SU-DHL-6 (cell line): ENCODE measurements around the gene SBF1.

ENCODE experiments used
- H2AFZ ChIP-seq: fragments of 200-600 bp; sonication (generic); 2 replicates; pipeline ENCODE4 v1.6.1; 2014; ENCODE audit warnings: low read depth, mild to moderate bottlenecking, moderate library complexity, mixed read lengths, antibody characterized with exemption, low read length; ENCODE audit not compliant: severe bottlenecking
- H3F3A ChIP-seq: fragments of 200-600 bp; shearing (Covaris generic); 2 replicates; pipeline ENCODE4 v1.6.0; 2016; ENCODE audit warnings: antibody characterized with exemption, mild to moderate bottlenecking; ENCODE audit not compliant: insufficient read depth
- H3K27ac ChIP-seq: fragments of 200-600 bp; sonication (generic); 2 replicates; pipeline ENCODE4 v1.5.1; 2016; ENCODE audit warnings: low read depth, mild to moderate bottlenecking, low read length, moderate library complexity, mixed read lengths
- H3K27me3 ChIP-seq: fragments of 200-600 bp; sonication (generic), shearing (Covaris generic); 2 replicates; pipeline ENCODE4 v1.6.0; 2014; ENCODE audit warnings: mild to moderate bottlenecking, low read length
- H3K36me3 ChIP-seq: fragments of 200-600 bp; sonication (generic); 2 replicates; pipeline ENCODE4 v1.6.1; 2014; ENCODE audit warnings: mild to moderate bottlenecking, low read length, mixed read lengths
- H3K4me2 ChIP-seq: fragments of 300-600, 200-600 bp; shearing (Covaris generic), sonication (generic); 2 replicates; pipeline ENCODE4 v1.6.0; 2014; ENCODE audit warnings: low read length, low read depth, mild to moderate bottlenecking; ENCODE audit not compliant: poor library complexity, severe bottlenecking
- H3K4me3 ChIP-seq: fragments of 200-600 bp; sonication (generic); 2 replicates; pipeline ENCODE4 v1.5.1; 2014; ENCODE audit warnings: antibody characterized with exemption, low read length, mild to moderate bottlenecking, mixed read lengths; ENCODE audit not compliant: insufficient read depth, poor library complexity, severe bottlenecking
- H3K79me2 ChIP-seq: fragments of 200-600 bp; sonication (generic); 2 replicates; pipeline ENCODE4 v1.6.1; 2014; ENCODE audit warnings: mild to moderate bottlenecking, low read length, moderate library complexity; ENCODE audit not compliant: insufficient read depth
- H3K9ac ChIP-seq: fragments of 200-600 bp; sonication (generic); 2 replicates; pipeline ENCODE4 v1.7.0; 2014; ENCODE audit warnings: mild to moderate bottlenecking, low read length
- H3K9me2 ChIP-seq: fragments of 200-600 bp; sonication (generic); replicated peaks from 2 replicates; pipeline ENCODE4 v1.6.1; 2014; ENCODE audit warnings: low read length; ENCODE audit not compliant: insufficient read depth
- H3K9me3 ChIP-seq: fragments of 200-600 bp; sonication (generic); 2 replicates; pipeline ENCODE4 v1.6.1; 2014; ENCODE audit warnings: low read length, mixed read lengths; ENCODE audit not compliant: insufficient read depth
- H4K20me1 ChIP-seq: fragments of 200-600 bp; sonication (generic); 2 replicates; pipeline ENCODE4 v1.6.1; 2014; ENCODE audit warnings: low read depth, mild to moderate bottlenecking, antibody characterized with exemption, low read length, moderate library complexity, mixed read lengths
- EZH2phosphoT487 ChIP-seq: fragments of 200-600 bp; sonication (generic), shearing (Covaris generic); conservative IDR thresholded peaks from 2 replicates; pipeline ENCODE4 v1.6.1; 2018; ENCODE audit warnings: mild to moderate bottlenecking, antibody characterized with exemption, low read length, moderate library complexity, mixed read lengths
- TF ChIP-seq, protein P1 (sequence below): fragments of 200-600 bp; sonication (generic); IDR thresholded peaks from one replicate; pipeline ENCODE4 v1.5.1; 2017; ENCODE audit warnings: antibody characterized with exemption, mild to moderate bottlenecking, low read length, moderate library complexity; ENCODE audit not compliant: insufficient read depth, poor library complexity, severe bottlenecking

Gene SBF1

DNA sequence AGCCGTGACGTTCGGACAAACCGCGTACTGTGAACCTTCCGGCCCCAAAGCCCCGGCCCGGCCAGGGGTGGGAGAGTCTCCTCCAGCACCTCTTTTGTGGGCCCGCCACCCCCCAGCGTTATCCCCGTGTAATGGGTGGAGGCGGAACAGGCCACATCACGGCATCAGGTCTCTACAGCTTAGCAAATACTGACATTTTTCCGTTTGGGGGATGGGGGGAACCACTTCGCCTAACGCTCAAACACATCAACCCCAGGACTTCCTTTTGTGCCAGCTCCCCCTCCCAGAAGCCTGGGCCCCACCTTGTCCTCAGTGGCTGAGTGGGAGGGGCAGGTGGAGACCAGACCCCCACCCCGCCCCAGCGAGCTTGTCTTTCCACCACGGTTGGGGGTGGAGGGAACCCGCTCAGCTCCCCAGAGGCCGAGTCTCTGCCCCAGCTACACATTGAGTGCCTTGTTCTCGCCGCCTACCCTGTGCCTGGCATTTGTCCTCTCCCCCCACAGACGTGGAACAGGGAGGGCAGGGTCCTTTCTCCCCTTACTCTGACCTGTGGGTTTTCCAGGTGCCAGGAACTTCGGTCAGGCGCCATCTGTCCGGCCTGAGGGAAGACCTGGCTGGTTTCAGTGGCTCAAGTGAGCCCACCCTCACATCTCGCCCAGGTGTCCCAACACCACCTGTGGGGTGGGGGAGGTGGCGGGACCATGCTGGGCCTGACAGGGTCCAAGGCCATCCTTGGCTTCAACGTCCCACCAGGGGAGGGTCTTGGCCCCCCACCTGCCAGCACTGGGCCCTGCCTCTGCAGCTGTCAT lies 29.6 kb downstream of the SBF1 start:
- Histone ChIP-seq H3F3A (peaks cover 52% of the 10 kb centered on the region), H3K36me3 (no peaks in the 10 kb centered on the region), H3K27ac (peak overlapping the region; percentile 63)

DNA sequence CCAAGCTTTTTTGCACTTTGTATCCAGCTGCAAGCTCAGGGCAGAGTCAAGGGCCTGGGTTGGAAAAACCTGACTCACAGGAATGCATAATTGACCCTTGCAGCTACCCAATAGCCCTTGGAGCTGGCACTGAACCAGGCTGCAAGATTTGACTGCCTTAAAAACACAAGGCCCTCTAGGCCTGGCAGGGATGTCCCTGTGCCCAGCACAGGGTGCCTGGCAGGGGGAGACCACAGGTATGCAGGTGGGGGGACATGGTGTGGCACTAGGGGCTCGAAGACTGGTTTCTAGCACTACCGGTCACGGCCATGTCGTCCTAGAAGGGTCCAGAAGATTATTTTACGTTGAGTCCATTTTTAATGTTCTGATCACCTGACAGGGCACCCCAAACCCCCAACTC lies 30.2 kb downstream of the SBF1 start:
- no peak overlapping the region for H2AFZ ChIP-seq
- H3K4me3 ChIP-seq, result no peak overlapping the region
- no peak overlapping the region for H3K9ac ChIP-seq
- no peaks in the 10 kb centered on the region for H3K9me3 ChIP-seq
- H3K36me3 ChIP-seq, result no peaks in the 10 kb centered on the region
- H3K27me3 ChIP-seq, result no peaks in the 10 kb centered on the region
- no peaks in the 10 kb centered on the region for H3K9me2 ChIP-seq
- peak overlapping the region; percentile 63 for H3K27ac ChIP-seq
- no peak overlapping the region for H3K4me2 ChIP-seq
- peaks cover 47% of the 10 kb centered on the region for H3F3A ChIP-seq
- no peak for TF ChIP-seq EZH2phosphoT487
- TF ChIP-seq, protein P1, sequence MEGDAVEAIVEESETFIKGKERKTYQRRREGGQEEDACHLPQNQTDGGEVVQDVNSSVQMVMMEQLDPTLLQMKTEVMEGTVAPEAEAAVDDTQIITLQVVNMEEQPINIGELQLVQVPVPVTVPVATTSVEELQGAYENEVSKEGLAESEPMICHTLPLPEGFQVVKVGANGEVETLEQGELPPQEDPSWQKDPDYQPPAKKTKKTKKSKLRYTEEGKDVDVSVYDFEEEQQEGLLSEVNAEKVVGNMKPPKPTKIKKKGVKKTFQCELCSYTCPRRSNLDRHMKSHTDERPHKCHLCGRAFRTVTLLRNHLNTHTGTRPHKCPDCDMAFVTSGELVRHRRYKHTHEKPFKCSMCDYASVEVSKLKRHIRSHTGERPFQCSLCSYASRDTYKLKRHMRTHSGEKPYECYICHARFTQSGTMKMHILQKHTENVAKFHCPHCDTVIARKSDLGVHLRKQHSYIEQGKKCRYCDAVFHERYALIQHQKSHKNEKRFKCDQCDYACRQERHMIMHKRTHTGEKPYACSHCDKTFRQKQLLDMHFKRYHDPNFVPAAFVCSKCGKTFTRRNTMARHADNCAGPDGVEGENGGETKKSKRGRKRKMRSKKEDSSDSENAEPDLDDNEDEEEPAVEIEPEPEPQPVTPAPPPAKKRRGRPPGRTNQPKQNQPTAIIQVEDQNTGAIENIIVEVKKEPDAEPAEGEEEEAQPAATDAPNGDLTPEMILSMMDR, result no peak
- H4K20me1 ChIP-seq, result no peaks in the 10 kb centered on the region
- no peaks in the 10 kb centered on the region for H3K79me2 ChIP-seq

More for the DNA sequence above, 29.6 kb downstream of the SBF1 start:
- Histone ChIP-seq H3K9ac (no peak overlapping the region), H2AFZ (no peak overlapping the region), H3K4me2 (no peak overlapping the region), H3K4me3 (no peak overlapping the region), H3K27me3 (no peaks in the 10 kb centered on the region), H3K9me3 (no peaks in the 10 kb centered on the region), H3K9me2 (no peaks in the 10 kb centered on the region), H4K20me1 (no peaks in the 10 kb centered on the region), H3K79me2 (no peaks in the 10 kb centered on the region)
- TF ChIP-seq, protein P1, result no peak
- TF ChIP-seq EZH2phosphoT487, result no peak

DNA sequence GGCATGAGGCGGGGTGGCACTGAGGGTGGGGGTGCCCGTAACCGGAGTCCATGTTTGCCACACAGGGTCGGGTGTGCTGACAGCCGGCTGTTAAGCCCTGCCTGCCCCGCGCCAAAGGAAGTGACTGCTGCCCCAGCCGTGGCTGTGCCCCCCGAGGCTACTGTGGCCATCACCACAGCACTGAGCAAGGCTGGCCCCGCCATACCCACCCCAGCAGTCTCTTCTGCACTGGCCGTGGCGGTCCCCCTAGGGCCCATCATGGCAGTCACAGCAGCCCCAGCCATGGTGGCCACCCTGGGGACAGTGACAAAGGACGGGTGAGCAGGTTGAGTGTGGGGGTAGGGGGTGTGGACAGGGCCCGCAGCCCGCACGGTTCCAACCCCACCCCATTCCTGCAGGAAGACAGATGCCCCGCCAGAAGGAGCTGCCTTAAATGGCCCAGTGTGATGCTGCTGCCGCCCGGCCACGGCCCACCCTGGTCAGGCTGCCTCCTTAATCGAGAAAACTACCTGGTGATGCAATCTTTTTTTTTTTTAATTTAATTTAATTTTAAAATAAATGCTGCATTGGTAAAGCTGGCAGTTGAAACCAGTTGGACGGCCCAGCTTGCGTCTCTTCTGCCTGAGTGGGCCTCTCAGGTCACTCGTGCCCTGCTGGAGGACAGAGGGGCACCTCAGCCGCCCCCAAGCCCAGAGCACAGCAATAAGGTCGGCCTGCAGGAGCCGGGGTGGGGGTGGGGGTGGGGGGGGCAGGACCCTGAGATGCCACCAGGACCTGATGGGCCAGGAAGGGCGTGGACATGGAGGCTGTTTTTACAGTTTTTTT lies 30.8 kb downstream of the SBF1 start:
- no peaks in the 10 kb centered on the region for H3K9me3 ChIP-seq
- H3F3A ChIP-seq, result peaks cover 40% of the 10 kb centered on the region
- no peaks in the 10 kb centered on the region for H4K20me1 ChIP-seq
- no peak overlapping the region for H3K9ac ChIP-seq
- no peaks in the 10 kb centered on the region for H3K9me2 ChIP-seq
- H3K79me2 ChIP-seq, result no peaks in the 10 kb centered on the region
- H3K27ac ChIP-seq, result no peak overlapping the region
- no peak overlapping the region for H3K4me2 ChIP-seq
- no peak overlapping the region for H3K4me3 ChIP-seq
- H2AFZ ChIP-seq, result no peak overlapping the region
- TF ChIP-seq, protein P1, result no peak
- no peak for TF ChIP-seq EZH2phosphoT487
- no peaks in the 10 kb centered on the region for H3K27me3 ChIP-seq
- H3K36me3 ChIP-seq, result no peaks in the 10 kb centered on the region
